Panc1 (cell line): ENCODE data around the gene NPAS3. TPM values are rescaled to one million over a fixed set of nuclear protein-coding genes. Genes with fewer than 3 reads are reported as not detected.

ENCODE experiments used
- ATAC-seq: fragments of 200-7000 bp; cut with Tn5 transposase; 2 replicates; pipeline ENCODE4 v1.9.1; 2020; ENCODE audit warnings: mild to moderate bottlenecking, moderate library complexity
- BruUV-seq: library from RNA; stranded (reverse); fragments of 400-500 nt; replicated peaks from 2 replicates; lab custom pipeline; 2021; lab: Mats Ljungman, UMichigan
- CTCF ChIA-PET: fragments of 300-600 bp; sonication (Branson Sonifier 250); formaldehyde crosslinking; loops from one replicate; lab custom pipeline; 2022; ENCODE audit warnings: antibody characterized with exemption; lab: Charles Lee
- POLR2A ChIA-PET: fragments of 300-600 bp; sonication (Branson Sonifier 250); formaldehyde crosslinking; loops from one replicate; lab custom pipeline; 2022; ENCODE audit warnings: antibody characterized with exemption; lab: Charles Lee
- DNase-seq: peaks from one replicate; pipeline ENCODE4 v3.0.0-alpha.2; 2010; ENCODE audit warnings: low read depth, low spot score
- H3K27ac ChIP-seq: 2 replicates; pipeline ENCODE4 v1.5.1; 2011; ENCODE audit warnings: mild to moderate bottlenecking, low read length, inconsistent platforms
- H3K27me3 ChIP-seq: fragments of 200-500 bp; sonication (Bioruptor generic); 2 replicates; pipeline ENCODE4 v1.6.0; 2014; ENCODE audit warnings: low read length, inconsistent platforms; ENCODE audit not compliant: control insufficient read depth, insufficient read depth
- H3K36me3 ChIP-seq: fragments of 200-500 bp; sonication (Bioruptor generic); 2 replicates; pipeline ENCODE4 v1.5.1; 2014; ENCODE audit warnings: inconsistent platforms, mild to moderate bottlenecking, low read length, moderate library complexity; ENCODE audit not compliant: control insufficient read depth, insufficient read depth
- H3K4me1 ChIP-seq: 2 replicates; pipeline ENCODE4 v1.5.1; 2011; ENCODE audit warnings: inconsistent platforms, mild to moderate bottlenecking, low read length, moderate library complexity; ENCODE audit not compliant: control insufficient read depth, insufficient read depth
- H3K4me3 ChIP-seq, 2 experiments: 2 replicates each; pipeline ENCODE4 v1.5.1; 2011 to 2012; ENCODE audit warnings: low read depth in 2 of 2, low read length in 2 of 2, mild to moderate bottlenecking in 2 of 2, inconsistent platforms in 1 of 2, moderate library complexity in 1 of 2
- H3K9me3 ChIP-seq: fragments of 200-500 bp; sonication (Bioruptor generic); 2 replicates; pipeline ENCODE4 v1.5.1; 2014; ENCODE audit warnings: low read depth, mild to moderate bottlenecking, inconsistent platforms, low read length, moderate library complexity; ENCODE audit not compliant: control insufficient read depth, insufficient read depth
- POLR2AphosphoS5 ChIP-seq: IDR thresholded peaks from 2 replicates; pipeline ENCODE4 v1.6.1; 2012; ENCODE audit warnings: mild to moderate bottlenecking, low read depth, low read length, moderate library complexity
- SIN3A ChIP-seq: IDR thresholded peaks from 2 replicates; pipeline ENCODE4 v1.6.1; 2012; ENCODE audit warnings: low read depth, mild to moderate bottlenecking, low read length, moderate library complexity, borderline replicate concordance; ENCODE audit not compliant: insufficient read depth
- TCF7L2 ChIP-seq: IDR thresholded peaks from 2 replicates; pipeline ENCODE4 v1.6.1; 2011; ENCODE audit warnings: mild to moderate bottlenecking, low read depth, low read length, inconsistent platforms
- in situ Hi-C: cut with HindIII; loops from 2 replicates; pipeline ENCODE4 v1.10.0; 2016; ENCODE audit warnings: low sequenced_read_pairs, low pct_unique_long_range_greater_than_20kb
- intact Hi-C: fragments of 100-400 bp; cut with micrococcal nuclease; formaldehyde crosslinking; loops from one replicate; pipeline ENCODE4 v1.10.0; 2022; ENCODE audit not compliant: unreplicated experiment
- total RNA-seq: library from RNA; stranded (reverse); gene quantifications from one replicate; pipeline ENCODE4 v1.2.1, GENCODE V29; 2021; ENCODE audit not compliant: unreplicated experiment
- TF ChIP-seq, protein P1 (sequence below), 2 experiments: IDR thresholded peaks; 2 replicates each; pipeline ENCODE4 v1.6.1; 2011 to 2012; ENCODE audit warnings: low read depth in 2 of 2, control low read depth in 1 of 2, low read length in 1 of 2, mild to moderate bottlenecking in 1 of 2, moderate library complexity in 1 of 2; ENCODE audit not compliant: insufficient read depth in 1 of 2
- TF ChIP-seq, protein P2 (sequence below): fragments of 450-650 bp; IDR thresholded peaks from 2 replicates; pipeline ENCODE4 v1.5.1; 2017; ENCODE audit warnings: mild to moderate bottlenecking

Gene NPAS3
- total RNA-seq, 1 experiment from 2014 or later = 0.23 TPM

DNA sequence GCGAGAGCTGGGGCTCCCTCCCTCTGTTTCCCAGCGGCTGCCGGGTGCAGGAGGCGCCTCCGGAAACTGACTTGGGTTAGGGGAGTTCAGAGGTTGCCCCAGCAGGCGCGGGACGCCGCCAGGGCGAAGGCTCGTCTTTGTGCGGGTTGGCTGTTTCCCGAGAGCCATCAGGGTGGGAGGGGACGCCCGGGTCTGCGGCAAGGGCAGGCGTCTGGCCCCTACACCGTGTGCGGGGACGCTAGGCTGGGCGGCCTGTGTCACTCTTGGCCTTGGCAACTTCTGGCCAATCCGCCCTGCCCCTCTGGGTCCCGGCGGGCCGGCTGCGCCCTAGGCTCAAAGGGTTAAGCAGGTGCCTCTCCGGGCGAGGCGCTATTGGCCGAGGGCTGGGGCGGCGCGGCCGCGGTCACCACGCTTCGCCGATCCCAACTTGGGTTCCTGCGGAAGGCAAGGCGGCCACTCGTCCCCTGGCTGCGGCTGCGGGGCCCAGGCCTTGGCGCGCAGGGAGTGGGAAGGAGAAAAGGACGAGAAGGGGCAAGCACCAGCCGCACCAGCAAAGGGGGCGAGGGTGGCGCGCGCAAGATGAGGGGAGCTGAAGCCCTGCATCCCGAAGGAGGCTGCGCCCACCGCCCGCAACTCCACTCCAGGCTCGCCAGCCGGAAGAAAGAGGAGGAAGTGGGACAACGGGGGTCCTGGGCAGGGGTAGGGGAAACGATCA is 5.6 kb upstream of the NPAS3 start:
- TF ChIP-seq, protein P1, sequence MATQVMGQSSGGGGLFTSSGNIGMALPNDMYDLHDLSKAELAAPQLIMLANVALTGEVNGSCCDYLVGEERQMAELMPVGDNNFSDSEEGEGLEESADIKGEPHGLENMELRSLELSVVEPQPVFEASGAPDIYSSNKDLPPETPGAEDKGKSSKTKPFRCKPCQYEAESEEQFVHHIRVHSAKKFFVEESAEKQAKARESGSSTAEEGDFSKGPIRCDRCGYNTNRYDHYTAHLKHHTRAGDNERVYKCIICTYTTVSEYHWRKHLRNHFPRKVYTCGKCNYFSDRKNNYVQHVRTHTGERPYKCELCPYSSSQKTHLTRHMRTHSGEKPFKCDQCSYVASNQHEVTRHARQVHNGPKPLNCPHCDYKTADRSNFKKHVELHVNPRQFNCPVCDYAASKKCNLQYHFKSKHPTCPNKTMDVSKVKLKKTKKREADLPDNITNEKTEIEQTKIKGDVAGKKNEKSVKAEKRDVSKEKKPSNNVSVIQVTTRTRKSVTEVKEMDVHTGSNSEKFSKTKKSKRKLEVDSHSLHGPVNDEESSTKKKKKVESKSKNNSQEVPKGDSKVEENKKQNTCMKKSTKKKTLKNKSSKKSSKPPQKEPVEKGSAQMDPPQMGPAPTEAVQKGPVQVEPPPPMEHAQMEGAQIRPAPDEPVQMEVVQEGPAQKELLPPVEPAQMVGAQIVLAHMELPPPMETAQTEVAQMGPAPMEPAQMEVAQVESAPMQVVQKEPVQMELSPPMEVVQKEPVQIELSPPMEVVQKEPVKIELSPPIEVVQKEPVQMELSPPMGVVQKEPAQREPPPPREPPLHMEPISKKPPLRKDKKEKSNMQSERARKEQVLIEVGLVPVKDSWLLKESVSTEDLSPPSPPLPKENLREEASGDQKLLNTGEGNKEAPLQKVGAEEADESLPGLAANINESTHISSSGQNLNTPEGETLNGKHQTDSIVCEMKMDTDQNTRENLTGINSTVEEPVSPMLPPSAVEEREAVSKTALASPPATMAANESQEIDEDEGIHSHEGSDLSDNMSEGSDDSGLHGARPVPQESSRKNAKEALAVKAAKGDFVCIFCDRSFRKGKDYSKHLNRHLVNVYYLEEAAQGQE (IDR thresholded peaks at IDR 0.05; ENCODE audit: insufficient read depth in 1 of 2, low read depth in 2 of 2, low read length in 1 of 2) = no peak
- no peak for TF ChIP-seq TCF7L2
- TF ChIP-seq SIN3A = no peak
- TF ChIP-seq POLR2AphosphoS5 = no peak
- TF ChIP-seq, protein P2, sequence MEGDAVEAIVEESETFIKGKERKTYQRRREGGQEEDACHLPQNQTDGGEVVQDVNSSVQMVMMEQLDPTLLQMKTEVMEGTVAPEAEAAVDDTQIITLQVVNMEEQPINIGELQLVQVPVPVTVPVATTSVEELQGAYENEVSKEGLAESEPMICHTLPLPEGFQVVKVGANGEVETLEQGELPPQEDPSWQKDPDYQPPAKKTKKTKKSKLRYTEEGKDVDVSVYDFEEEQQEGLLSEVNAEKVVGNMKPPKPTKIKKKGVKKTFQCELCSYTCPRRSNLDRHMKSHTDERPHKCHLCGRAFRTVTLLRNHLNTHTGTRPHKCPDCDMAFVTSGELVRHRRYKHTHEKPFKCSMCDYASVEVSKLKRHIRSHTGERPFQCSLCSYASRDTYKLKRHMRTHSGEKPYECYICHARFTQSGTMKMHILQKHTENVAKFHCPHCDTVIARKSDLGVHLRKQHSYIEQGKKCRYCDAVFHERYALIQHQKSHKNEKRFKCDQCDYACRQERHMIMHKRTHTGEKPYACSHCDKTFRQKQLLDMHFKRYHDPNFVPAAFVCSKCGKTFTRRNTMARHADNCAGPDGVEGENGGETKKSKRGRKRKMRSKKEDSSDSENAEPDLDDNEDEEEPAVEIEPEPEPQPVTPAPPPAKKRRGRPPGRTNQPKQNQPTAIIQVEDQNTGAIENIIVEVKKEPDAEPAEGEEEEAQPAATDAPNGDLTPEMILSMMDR = no peak
- DNase-seq = no peak
- Histone ChIP-seq H3K4me1 (no peaks in the 10 kb centered on the region), H3K27ac (no peak overlapping the region), H3K27me3 (peaks cover 16% of the 10 kb centered on the region), H3K36me3 (no peaks in the 10 kb centered on the region), H3K9me3 (no peaks in the 10 kb centered on the region), H3K4me3 (no peak overlapping the region; a peak in 1 of 4 replicates)
- intact Hi-C loops (no loop called here), in situ Hi-C loops (no loop called here)
- ChIA-PET CTCF (no interaction called here), POLR2A (no interaction called here)
- BruUV-seq = no TSS peak
- no peak for ATAC-seq

DNA sequence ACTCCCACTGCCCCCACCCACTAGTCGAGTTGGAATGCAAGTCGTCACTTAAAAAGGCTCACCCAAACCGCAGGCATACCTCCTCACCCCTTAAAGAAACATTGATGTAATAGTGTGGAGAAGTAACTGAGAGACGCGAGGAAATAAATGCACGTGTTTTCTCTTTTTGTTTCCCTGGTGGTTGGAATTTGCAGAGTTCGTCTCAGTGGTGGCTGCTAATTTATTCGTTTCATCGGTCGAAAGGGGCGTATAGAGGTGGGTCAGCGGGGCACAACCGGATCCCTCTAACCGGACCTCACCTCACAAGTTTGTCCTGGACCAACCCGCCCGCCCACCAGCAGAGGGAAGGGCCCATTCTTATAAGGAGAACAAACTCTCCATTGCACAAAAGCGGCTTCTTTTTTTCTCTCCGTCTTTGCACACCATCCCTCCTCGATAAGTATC is 5.0 kb upstream of the NPAS3 start:
- intact Hi-C loops (no loop called here), in situ Hi-C loops (no loop called here)
- Histone ChIP-seq H3K4me3 (peak overlapping the region; percentile 31; a peak in 3 of 4 replicates), H3K36me3 (no peaks in the 10 kb centered on the region), H3K4me1 (no peaks in the 10 kb centered on the region), H3K9me3 (no peaks in the 10 kb centered on the region), H3K27ac (no peak overlapping the region), H3K27me3 (peaks cover 16% of the 10 kb centered on the region)
- BruUV-seq = no TSS peak
- 0 out of 2 replicates have a peak, but pooled peaks have one; percentile 9 for ATAC-seq
- POLR2A ChIA-PET = no interaction called here
- TF ChIP-seq, protein P2 = no peak
- TF ChIP-seq TCF7L2 (no peak), POLR2AphosphoS5 (no peak), SIN3A (no peak)
- TF ChIP-seq, protein P1 (IDR thresholded peaks at IDR 0.05; ENCODE audit: insufficient read depth in 1 of 2, low read depth in 2 of 2, low read length in 1 of 2) = no peak
- CTCF ChIA-PET = no interaction called here
- no peak for DNase-seq
